Duodenal mucosa (tissue), 2 donors: ENCODE results near the gene CSRP1.
"Not testable (repeated sequence)": the region's sequence is repeated elsewhere in the genome, so short reads cannot be mapped to it uniquely, and the experiment has no call there.

Source experiments
- H3K27ac ChIP-seq: one replicate; pipeline ENCODE4 v1.7.0; 2013; ENCODE audit warnings: low read depth, low read length
- H3K27me3 ChIP-seq, 2 donors: one replicate each; pipeline ENCODE4 v1.7.0; 2013; ENCODE audit warnings: low read length in 2 of 2, control low read depth in 1 of 2; ENCODE audit not compliant: insufficient read depth in 2 of 2, control insufficient read depth in 1 of 2
- H3K36me3 ChIP-seq, 2 donors: one replicate each; pipeline ENCODE4 v1.7.0; 2013; ENCODE audit warnings: low read length in 2 of 2, control low read depth in 1 of 2; ENCODE audit not compliant: insufficient read depth in 2 of 2, control insufficient read depth in 1 of 2
- H3K4me1 ChIP-seq, 2 donors: one replicate each; pipeline ENCODE4 v1.7.0; 2013; ENCODE audit warnings: low read length in 2 of 2, control low read depth in 1 of 2; ENCODE audit not compliant: insufficient read depth in 2 of 2, control insufficient read depth in 1 of 2
- H3K4me3 ChIP-seq, 2 donors: one replicate each; pipeline ENCODE4 v1.7.0; 2013; ENCODE audit warnings: low read length in 2 of 2, low read depth in 1 of 2
- H3K9ac ChIP-seq, 2 donors: one replicate each; pipeline ENCODE4 v1.7.0; 2013; ENCODE audit warnings: low read length in 2 of 2, low read depth in 1 of 2
- H3K9me3 ChIP-seq, 2 donors: one replicate each; pipeline ENCODE4 v1.7.0; 2013; ENCODE audit warnings: low read length in 2 of 2, control low read depth in 1 of 2; ENCODE audit not compliant: control insufficient read depth in 1 of 2

The CSRP1 gene

GRCh38 chr1:201496296-201496690 is 10.6 kb downstream of the CSRP1 start:
- Histone ChIP-seq H3K36me3 (peaks cover 10 to 37% of the 10 kb centered on the region in 2 donors), H3K9ac (peak overlapping the region in 1 of 2 donors; percentile 2), H3K4me1 (peaks cover 37 to 39% of the 10 kb centered on the region in 2 donors), H3K27me3 (no peaks in the 10 kb centered on the region), H3K4me3 (no peak overlapping the region), H3K27ac (peak overlapping the region; percentile 71), H3K9me3 (no peaks in the 10 kb centered on the region)

DNA sequence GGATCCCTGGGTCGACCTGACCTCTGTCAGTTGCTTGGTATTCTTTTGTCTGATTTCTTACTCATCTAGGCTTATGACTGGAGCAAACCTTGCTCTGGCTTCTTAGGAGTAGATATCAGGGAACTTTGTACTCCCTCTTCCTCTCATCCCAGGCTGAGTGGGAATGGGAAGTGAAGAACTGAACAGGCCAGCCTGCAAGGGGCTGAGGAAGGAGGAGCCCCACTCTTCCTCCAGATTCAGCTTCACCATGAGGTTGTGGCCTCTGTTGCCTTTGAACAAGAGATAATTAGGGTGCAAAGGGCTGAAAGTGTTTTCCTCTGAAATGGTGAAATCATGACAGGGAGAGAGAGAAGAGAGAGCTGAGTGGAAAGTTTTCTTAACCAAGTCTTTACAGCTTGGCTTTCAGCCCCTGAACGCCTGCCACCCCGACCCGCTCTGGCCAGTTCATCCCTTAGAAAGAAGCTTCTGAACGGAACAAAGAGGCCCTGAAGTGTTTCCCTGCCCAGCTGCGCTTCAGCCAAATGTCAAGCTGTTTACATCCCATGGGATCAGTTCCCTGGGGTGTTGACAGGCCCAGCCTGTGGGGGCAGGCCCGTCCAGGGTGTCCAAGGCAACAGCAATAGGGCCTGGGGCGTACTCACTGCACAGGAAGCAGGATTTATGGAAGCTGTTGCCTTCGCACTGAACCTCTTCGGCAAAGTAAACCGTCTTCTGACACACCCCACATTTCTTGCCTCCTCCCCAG is 11.2 kb downstream of the CSRP1 start:
- Histone ChIP-seq H3K27me3 (no peaks in the 10 kb centered on the region), H3K4me3 (no peak overlapping the region), H3K9me3 (no peaks in the 10 kb centered on the region), H3K36me3 (peaks cover 10 to 37% of the 10 kb centered on the region in 2 donors), H3K27ac (peak overlapping the region; percentile 71), H3K9ac (peak overlapping the region in 1 of 2 donors; percentile 30), H3K4me1 (peaks cover 31 to 35% of the 10 kb centered on the region in 2 donors)

- H3K36me3 ChIP-seq = peaks cover 24 to 41% of the 10 kb centered on the region in 2 donors
- H3K27me3 ChIP-seq = no peaks in the 10 kb centered on the region
- H3K9ac ChIP-seq = no peak overlapping the region
- H3K4me3 ChIP-seq = no peak overlapping the region
- no peaks in the 10 kb centered on the region for H3K9me3 ChIP-seq
- peaks cover 27 to 42% of the 10 kb centered on the region in 2 donors for H3K4me1 ChIP-seq
- H3K27ac ChIP-seq = peak overlapping the region; percentile 22
These were observed 12.9 kb downstream of the CSRP1 start for GRCh38 chr1:201493757-201494617.

DNA sequence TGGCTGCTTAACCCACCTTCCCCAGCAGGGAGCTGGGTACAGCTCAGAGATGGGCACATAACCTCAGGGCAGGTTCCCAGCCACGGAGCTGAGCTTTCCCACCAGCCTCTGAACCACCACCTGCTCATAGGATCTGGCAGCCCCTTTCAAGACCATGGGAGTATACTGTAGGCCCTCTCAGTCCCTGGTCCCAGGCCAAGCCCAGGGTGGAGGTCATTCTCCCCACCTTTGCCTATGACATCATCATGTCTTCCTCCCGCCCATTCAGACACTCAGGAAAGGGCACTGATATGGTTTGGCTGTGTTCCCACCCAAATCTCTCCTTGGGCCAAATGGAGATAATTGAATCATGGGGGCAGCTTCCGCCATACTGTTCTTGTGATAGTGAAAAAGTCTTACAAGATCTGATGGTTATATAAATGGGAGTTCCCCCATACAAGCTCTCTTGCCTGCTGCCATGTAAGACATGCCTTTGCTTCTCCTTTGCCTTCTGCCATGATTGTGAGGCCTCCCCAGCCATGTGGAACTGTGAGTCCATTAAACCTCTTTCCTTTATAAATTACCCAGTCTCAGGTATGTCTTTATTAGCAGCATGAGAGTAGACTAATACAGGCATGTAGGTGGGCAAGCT is 13.8 kb downstream of the CSRP1 start:
- not testable (repeated sequence) for H3K9ac ChIP-seq, H3K27me3 ChIP-seq, H3K4me3 ChIP-seq, H3K9me3 ChIP-seq, H3K27ac ChIP-seq
- Histone ChIP-seq H3K36me3 (peaks cover 32 to 40% of the 10 kb centered on the region in 2 donors), H3K4me1 (peaks cover 27 to 47% of the 10 kb centered on the region in 2 donors)

DNA sequence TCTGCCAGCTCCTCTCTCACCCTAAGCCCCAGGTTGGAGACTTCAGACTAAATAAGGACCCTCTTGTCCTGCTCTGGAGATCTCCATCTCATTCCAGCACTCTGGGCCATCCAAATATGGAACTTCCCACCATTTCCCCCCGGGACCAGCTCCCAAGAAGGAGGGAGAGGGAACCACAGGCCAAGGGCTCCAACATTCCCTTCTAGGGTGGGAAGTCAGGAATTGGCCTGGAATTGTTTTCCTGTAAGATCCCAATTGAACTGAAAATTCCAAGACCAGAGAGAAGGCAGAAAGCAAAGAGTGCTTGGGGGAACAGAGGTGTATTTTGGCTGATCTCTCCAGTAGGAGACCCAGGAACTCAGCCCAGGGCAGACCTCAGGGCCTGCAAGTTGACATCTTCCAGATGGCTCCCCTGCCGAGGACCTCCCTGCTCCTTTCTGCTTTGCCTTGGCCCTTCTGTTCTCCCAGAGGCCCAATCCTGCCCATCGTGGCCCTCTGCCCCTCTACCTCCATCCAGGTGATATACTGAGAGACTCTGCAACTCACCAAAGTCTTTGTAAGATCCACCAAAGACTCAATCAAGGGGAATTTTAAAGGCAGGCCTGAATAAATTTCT is 14.9 kb downstream of the CSRP1 start:
- Histone ChIP-seq H3K9ac (no peak overlapping the region), H3K27ac (no peak overlapping the region)

DNA sequence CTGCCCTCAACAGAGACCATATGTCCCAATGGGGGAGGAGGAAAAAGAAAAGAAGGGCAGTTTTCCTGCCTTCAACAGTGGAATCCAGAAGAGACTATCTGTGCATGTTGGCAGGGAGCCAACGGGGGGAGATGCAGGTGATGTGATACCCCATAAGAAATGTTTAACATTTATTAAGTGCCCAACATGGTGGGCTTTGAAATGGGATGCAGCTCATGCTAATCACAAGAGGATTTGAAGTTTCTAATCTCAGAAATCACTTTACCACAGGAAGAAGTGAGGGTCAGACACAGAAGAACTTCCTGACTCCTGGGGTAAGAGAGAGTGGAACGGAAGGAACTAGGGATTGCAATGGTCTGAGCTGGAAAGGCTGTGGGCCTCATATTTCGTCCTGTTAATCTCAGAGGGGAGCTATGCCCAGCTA is 16.2 kb downstream of the CSRP1 start:
- Histone ChIP-seq H3K36me3 (peaks cover 50 to 60% of the 10 kb centered on the region in 2 donors), H3K27me3 (no peaks in the 10 kb centered on the region), H3K9ac (no peak overlapping the region), H3K9me3 (no peaks in the 10 kb centered on the region), H3K4me3 (no peak overlapping the region), H3K27ac (no peak overlapping the region), H3K4me1 (peaks cover 14 to 41% of the 10 kb centered on the region in 2 donors)

More for the DNA sequence above, 14.9 kb downstream of the CSRP1 start:
- peaks cover 24 to 47% of the 10 kb centered on the region in 2 donors for H3K4me1 ChIP-seq
- peaks cover 44 to 48% of the 10 kb centered on the region in 2 donors for H3K36me3 ChIP-seq
- H3K27me3 ChIP-seq = no peaks in the 10 kb centered on the region
- no peaks in the 10 kb centered on the region for H3K9me3 ChIP-seq
- H3K4me3 ChIP-seq = no peak overlapping the region

DNA sequence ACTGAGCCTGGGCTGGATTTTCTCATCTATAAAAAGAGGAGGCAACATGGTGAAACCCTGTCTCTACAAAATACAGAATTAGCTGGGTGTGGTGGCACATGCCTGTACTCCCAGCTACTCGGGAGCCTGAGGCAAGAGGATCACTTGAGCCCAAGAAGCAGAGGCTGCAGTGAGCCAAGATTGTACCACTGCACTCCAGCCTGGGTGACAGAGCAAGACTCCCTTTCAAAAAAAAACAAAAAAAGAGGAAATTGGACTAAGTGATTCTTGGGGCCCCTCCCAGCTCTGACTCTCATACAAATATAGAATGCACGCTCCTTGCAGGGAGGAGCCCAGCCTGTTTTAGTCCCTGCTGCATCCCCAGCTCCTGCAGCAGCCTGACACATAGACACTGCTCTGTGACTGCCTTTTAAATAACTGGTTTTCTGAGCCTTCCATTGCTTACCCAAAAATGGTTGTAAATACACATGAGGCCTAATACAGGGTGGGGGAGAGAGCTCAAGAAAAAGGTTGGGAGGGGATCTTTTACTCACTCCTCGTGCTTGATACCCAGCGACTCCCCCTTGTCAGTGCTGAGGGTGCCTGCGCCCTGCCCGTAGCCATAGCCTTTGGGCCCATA is 17.2 kb downstream of the CSRP1 start:
- peaks cover 59 to 60% of the 10 kb centered on the region in 2 donors for H3K36me3 ChIP-seq
- peaks cover 5 to 34% of the 10 kb centered on the region in 2 donors for H3K4me1 ChIP-seq
- H3K9ac ChIP-seq = no peak overlapping the region
- H3K9me3 ChIP-seq = no peaks in the 10 kb centered on the region
- no peak overlapping the region for H3K4me3 ChIP-seq
- no peak overlapping the region for H3K27ac ChIP-seq
- no peaks in the 10 kb centered on the region for H3K27me3 ChIP-seq

DNA sequence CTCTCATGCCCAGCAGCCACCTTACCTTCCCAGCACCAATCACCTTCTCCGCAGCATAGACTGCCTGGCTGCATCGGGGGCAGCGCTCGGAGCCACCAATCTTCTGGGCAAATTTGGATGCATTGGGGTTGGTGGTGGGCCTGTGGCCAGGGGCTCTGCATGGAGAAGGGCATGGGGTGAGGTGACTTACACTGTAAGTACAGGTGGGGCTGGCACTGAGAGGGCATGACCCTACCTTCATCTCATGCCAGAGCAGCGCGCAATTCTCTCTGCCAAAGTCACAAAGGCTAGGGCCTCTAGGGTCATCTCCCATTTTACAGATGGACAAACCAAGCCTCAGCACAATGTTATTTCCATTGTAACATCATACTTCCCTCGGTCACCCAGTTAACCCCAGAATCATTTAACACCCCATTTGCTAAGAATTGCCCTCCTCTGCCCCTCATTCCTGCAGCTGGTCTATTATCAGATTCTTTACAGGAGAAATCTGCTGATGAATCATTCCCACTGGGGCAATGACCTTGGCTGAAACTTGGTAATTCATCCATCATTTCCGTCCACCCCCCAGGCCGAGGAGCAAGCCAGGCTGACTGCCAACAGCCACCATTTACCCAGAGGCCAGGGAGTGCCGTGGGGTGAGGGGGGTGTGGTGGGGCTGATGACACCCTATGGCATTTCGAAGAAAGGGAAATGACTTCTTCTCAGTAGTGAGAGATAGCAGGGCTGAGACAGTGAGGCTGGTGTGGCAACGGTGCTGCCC is 17.9 kb downstream of the CSRP1 start:
- Histone ChIP-seq H3K9ac (no peak overlapping the region), H3K27ac (no peak overlapping the region), H3K4me3 (no peak overlapping the region), H3K27me3 (no peaks in the 10 kb centered on the region), H3K4me1 (peaks cover 0 to 26% of the 10 kb centered on the region in 2 donors), H3K36me3 (peaks cover 60 to 62% of the 10 kb centered on the region in 2 donors), H3K9me3 (no peaks in the 10 kb centered on the region)

GRCh38 chr1:201487742-201488141 is 19.2 kb downstream of the CSRP1 start:
- no peaks in the 10 kb centered on the region for H3K9me3 ChIP-seq
- H3K9ac ChIP-seq = no peak overlapping the region
- no peak overlapping the region for H3K4me3 ChIP-seq
- H3K4me1 ChIP-seq = peaks cover 0 to 25% of the 10 kb centered on the region in 2 donors
- H3K36me3 ChIP-seq = peaks cover 56 to 62% of the 10 kb centered on the region in 2 donors
- no peak overlapping the region for H3K27ac ChIP-seq
- no peaks in the 10 kb centered on the region for H3K27me3 ChIP-seq
